Activated naive CD4-positive, alpha-beta T cell treated with anti-CD3 and anti-CD28 coated beads, Interleukin-2, amount 10 ng/mL, durations not matched to agents 7 days and 5 days (primary cell): ENCODE data around the gene SCP2D1.

ENCODE experiments used
- CTCF ChIA-PET: fragments of 350-600 bp; sonication (Branson Sonifier 250); formaldehyde crosslinking; loops from one replicate; lab custom pipeline; 2021; ENCODE audit warnings: antibody characterized with exemption; lab: Charles Lee
- DNase-seq: peaks from one replicate; pipeline ENCODE4 v3.0.0-alpha.2; 2020
- H3K27ac Mint-ChIP-seq: one replicate; pipeline ENCODE4 v1.8.0; 2021; ENCODE audit warnings: mild to moderate bottlenecking, moderate library complexity, mixed read lengths
- H3K27me3 Mint-ChIP-seq: one replicate; pipeline ENCODE4 v1.8.0; 2021; ENCODE audit warnings: mild to moderate bottlenecking, mixed read lengths
- H3K36me3 Mint-ChIP-seq: one replicate; pipeline ENCODE4 v1.8.0; 2021; ENCODE audit warnings: mixed read lengths
- H3K4me1 Mint-ChIP-seq: one replicate; pipeline ENCODE4 v1.8.0; 2021; ENCODE audit warnings: mixed read lengths
- H3K4me3 Mint-ChIP-seq: one replicate; pipeline ENCODE4 v1.8.0; 2021; ENCODE audit warnings: mild to moderate bottlenecking, moderate library complexity, mixed read lengths
- H3K9me3 Mint-ChIP-seq: one replicate; pipeline ENCODE4 v1.8.0; 2021; ENCODE audit warnings: mixed read lengths

The SCP2D1 gene

DNA sequence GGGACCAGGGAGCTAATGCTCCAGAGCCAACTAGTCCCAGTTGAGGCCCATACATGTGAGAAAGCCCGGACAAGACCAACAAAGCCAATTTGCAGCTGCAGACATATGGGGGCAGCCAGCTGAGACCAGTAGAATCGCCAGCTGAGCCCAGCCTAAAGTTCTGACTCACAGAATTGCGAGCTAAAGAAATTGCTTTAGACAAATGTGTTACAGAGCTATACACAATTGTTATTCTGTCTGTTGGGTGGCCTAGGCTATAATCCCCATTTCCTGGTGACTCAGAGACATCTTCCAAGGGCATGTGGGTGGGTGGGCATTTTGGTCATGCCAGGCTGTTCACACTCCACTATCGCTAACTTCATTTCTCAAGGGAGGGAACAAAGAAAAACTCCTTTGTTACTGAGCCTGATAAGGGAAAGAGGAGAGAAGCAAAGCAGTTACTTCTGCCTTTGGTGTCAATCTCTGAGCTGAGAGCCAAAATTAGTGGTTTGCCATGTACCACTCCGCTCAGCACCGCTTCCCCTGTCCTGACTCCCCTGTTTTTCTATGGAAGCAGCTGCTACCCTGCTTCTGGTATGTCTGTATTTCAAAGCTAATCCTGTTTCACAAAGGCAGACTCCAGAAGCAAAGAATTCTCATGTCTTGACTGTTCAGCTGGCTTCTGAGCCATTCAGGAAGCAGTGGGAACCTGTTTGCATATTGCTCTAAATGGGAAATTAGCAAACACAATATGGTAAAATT, 26.1 kb downstream of the SCP2D1 start:
- no peaks in the 10 kb centered on the region for H3K27me3 Mint-ChIP-seq
- H3K36me3 Mint-ChIP-seq = no peaks in the 10 kb centered on the region
- no peak for DNase-seq
- H3K4me3 Mint-ChIP-seq = no peak overlapping the region
- H3K27ac Mint-ChIP-seq = no peak overlapping the region
- CTCF ChIA-PET = no interaction called here
- no peaks in the 10 kb centered on the region for H3K4me1 Mint-ChIP-seq
- H3K9me3 Mint-ChIP-seq = no peaks in the 10 kb centered on the region

DNA sequence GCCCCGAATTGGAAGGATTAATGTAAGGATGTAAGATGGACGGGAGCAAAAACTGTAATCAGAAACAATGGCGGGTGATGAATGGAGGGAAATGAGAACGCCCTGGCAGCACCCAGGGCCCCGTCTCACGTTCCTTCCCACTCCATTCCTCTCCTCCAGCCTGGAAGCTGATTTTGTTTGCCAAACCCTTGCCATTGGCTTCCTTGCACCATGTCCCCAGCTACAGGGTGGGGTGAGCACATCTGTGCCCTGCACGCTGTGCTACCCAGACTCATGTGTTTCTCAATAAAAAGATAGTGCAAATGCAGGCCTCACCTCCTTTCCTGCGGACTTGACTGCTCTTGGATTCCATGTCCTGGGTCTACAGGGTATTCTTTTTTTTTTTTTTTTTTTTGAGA, 26.7 kb downstream of the SCP2D1 start:
- H3K27me3 Mint-ChIP-seq = no peaks in the 10 kb centered on the region
- no peaks in the 10 kb centered on the region for H3K4me1 Mint-ChIP-seq
- no peaks in the 10 kb centered on the region for H3K9me3 Mint-ChIP-seq
- DNase-seq = no peak
- CTCF ChIA-PET = no interaction called here
- H3K36me3 Mint-ChIP-seq = no peaks in the 10 kb centered on the region
- no peak overlapping the region for H3K27ac Mint-ChIP-seq
- H3K4me3 Mint-ChIP-seq = no peak overlapping the region

DNA sequence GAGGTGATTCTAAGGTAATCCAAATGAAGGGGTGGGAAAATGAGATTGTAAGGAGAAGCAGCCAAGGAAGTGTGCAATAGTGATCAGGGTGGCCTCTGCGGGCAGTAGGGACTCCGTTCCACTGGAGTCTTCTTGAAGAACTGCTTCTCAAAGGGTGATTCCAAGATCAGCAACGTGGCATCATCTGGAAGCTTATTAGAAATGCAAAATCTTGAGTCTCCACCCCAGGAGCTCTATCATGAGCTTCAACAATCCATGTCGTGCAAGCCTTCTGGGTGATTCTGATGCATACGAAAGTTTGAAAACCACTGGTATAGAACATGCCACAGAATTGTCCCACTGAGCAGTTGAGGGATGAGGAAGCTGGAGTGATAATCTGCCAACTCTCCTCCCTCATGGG, 31.4 kb downstream of the SCP2D1 start:
- Mint-ChIP-seq H3K27me3 (no peaks in the 10 kb centered on the region), H3K4me1 (no peaks in the 10 kb centered on the region), H3K36me3 (no peaks in the 10 kb centered on the region), H3K4me3 (no peak overlapping the region), H3K27ac (no peak overlapping the region), H3K9me3 (no peaks in the 10 kb centered on the region)
- no peak for DNase-seq
- CTCF ChIA-PET = no interaction called here

DNA sequence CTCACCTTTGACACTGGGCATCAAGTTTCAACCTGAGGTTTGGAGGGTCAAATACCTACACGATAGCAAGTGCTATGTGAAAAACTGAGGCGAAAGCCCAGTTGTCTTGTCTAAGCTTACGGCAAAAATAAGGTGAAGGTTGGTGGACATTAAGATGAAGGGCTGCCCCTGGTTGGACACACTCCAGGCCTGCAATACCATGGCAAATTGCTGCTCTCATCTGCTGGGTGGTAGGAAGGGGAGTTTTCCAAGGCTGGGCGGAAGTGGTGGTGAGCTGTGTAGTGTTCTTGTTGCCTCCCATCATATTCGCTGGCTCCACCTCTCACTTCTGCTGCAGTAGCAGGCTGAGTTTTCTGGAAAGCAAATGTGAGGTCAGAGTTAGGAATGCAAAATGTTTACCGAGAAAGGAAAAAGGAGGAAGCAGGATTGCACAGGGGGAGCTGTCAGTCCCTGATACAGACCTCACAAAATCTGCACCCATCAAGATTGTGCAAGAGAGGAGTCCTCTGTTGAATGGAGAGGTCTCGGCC, 33.7 kb downstream of the SCP2D1 start:
- no peak overlapping the region for H3K4me3 Mint-ChIP-seq
- no peaks in the 10 kb centered on the region for H3K4me1 Mint-ChIP-seq
- DNase-seq = no peak
- CTCF ChIA-PET = no interaction called here
- no peak overlapping the region for H3K27ac Mint-ChIP-seq
- no peaks in the 10 kb centered on the region for H3K36me3 Mint-ChIP-seq
- no peaks in the 10 kb centered on the region for H3K27me3 Mint-ChIP-seq
- H3K9me3 Mint-ChIP-seq = no peaks in the 10 kb centered on the region

DNA sequence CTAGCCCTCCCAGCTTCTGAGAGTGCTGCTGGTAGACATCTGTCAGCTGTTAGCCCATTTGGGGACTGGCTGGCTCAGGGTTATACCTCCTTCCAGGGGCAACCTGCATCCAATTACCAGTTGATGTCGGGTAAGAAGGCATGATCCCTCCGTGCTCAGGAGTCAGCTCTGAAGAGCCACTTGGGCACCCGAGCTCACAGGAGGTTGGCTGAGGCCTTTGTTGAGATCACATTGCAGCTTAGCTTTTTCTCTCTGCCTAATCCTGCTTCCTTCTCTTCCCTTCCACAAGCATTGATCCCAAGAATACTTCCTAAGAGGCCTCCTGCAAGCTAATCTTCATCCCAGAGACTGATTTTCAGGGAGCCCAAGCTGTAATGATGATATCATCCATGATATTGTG, 35.5 kb downstream of the SCP2D1 start:
- H3K4me1 Mint-ChIP-seq = no peaks in the 10 kb centered on the region
- no peak overlapping the region for H3K4me3 Mint-ChIP-seq
- no peak for DNase-seq
- no peak overlapping the region for H3K27ac Mint-ChIP-seq
- no peaks in the 10 kb centered on the region for H3K9me3 Mint-ChIP-seq
- CTCF ChIA-PET = no interaction called here
- H3K36me3 Mint-ChIP-seq = no peaks in the 10 kb centered on the region
- no peaks in the 10 kb centered on the region for H3K27me3 Mint-ChIP-seq

DNA sequence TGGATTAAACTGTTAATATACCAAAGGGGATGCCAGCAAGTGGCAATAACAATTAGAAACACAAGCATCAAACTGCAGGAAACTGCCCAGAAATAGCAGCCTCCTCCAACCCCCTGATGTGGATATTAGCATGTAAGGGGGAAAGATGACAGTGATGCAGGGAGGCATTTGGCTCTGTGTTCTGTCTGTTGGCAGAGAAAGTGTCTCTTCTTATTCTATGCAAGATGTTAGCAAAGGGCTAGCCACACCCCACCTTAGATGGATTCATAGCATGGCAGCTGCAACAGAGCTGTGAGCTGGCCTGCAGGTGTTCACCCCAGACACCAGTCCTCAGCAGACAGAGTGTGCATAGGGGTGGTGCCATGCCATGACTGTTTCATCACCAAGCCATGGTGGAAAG, 38.0 kb downstream of the SCP2D1 start:
- no peak overlapping the region for H3K27ac Mint-ChIP-seq
- no peaks in the 10 kb centered on the region for H3K36me3 Mint-ChIP-seq
- no peaks in the 10 kb centered on the region for H3K9me3 Mint-ChIP-seq
- no peak for DNase-seq
- H3K4me3 Mint-ChIP-seq = no peak overlapping the region
- H3K4me1 Mint-ChIP-seq = no peaks in the 10 kb centered on the region
- CTCF ChIA-PET = no interaction called here
- H3K27me3 Mint-ChIP-seq = no peaks in the 10 kb centered on the region

DNA sequence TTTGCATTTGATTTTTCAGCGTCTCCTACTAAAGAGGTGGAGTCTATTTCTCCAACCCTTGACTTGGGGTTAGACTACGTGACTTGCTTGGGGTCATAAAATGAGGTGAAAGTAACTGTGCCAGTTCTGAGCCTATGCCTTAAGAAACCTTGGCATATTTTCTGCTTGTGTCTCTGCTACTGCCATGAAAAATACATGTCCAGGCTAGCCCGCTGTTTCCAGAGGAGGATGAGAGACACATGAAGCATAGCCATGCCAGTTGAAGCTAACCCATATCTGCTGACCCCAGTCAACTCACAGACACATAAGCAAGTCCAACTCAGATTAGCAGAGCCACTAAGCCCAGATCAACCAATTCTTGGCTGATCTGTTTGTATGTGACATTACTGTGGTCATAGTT, 38.7 kb downstream of the SCP2D1 start:
- H3K36me3 Mint-ChIP-seq = no peaks in the 10 kb centered on the region
- no peak overlapping the region for H3K4me3 Mint-ChIP-seq
- CTCF ChIA-PET = no interaction called here
- H3K4me1 Mint-ChIP-seq = no peaks in the 10 kb centered on the region
- DNase-seq = no peak
- no peak overlapping the region for H3K27ac Mint-ChIP-seq
- no peaks in the 10 kb centered on the region for H3K27me3 Mint-ChIP-seq
- H3K9me3 Mint-ChIP-seq = no peaks in the 10 kb centered on the region

DNA sequence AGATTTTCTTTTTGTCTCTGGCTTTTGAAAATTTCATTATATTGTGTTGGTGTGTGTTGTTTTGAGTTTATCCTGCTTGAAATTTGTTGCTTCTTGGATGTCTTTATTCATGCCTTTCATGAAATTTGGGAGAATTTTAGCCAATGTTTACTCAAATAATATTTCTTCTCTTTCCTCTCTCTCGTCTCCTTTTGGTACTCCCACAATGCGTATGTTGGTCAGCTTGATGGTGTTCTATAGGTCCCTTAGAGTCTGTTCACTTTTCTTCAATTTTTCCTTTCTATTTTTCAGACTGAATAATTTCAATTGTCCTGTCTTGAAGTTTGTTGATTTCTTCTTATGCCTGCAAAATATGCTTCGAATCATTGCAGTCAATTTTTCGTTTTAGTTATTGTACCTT, 39.6 kb downstream of the SCP2D1 start:
- Mint-ChIP-seq H3K36me3 (no peaks in the 10 kb centered on the region), H3K27me3 (no peaks in the 10 kb centered on the region), H3K9me3 (no peaks in the 10 kb centered on the region), H3K27ac (no peak overlapping the region), H3K4me3 (no peak overlapping the region), H3K4me1 (no peaks in the 10 kb centered on the region)
- CTCF ChIA-PET = no interaction called here
- no peak for DNase-seq

DNA sequence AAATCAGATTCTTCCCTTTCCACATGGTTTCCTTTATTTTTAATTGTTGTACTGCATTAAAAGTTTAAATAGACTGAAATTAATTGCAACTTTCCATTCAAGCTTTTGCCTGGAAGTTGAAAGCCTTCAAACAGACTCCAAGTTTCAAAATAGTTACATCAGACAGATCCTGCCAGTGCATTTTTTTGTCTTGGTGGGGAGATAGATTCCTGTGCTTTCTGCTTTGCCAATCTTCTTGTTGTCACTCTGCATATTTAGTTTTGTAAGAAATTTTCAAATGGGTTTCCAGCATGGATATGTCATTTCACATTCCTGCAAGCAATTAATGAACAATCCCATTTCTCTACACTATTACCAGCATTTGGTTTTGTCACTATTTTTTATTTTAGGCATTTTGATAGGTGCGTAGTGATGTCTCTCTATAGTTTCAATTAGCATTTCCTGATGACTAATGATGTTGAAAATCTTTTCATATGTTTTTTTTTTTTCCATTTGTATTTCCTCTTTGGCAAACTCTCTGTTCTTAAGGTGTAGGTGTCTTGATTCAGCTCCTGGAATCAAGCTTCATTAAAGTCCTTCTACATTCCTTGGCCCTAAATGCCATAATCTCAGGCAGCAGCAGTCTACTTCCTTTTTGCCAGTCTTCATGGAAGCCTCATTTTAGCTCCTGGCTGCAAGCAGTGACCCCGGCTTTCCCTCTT, 40.5 kb downstream of the SCP2D1 start:
- H3K4me1 Mint-ChIP-seq = no peaks in the 10 kb centered on the region
- H3K9me3 Mint-ChIP-seq = no peaks in the 10 kb centered on the region
- DNase-seq = no peak
- CTCF ChIA-PET = no interaction called here
- H3K4me3 Mint-ChIP-seq = no peak overlapping the region
- H3K36me3 Mint-ChIP-seq = no peaks in the 10 kb centered on the region
- no peak overlapping the region for H3K27ac Mint-ChIP-seq
- no peaks in the 10 kb centered on the region for H3K27me3 Mint-ChIP-seq

DNA sequence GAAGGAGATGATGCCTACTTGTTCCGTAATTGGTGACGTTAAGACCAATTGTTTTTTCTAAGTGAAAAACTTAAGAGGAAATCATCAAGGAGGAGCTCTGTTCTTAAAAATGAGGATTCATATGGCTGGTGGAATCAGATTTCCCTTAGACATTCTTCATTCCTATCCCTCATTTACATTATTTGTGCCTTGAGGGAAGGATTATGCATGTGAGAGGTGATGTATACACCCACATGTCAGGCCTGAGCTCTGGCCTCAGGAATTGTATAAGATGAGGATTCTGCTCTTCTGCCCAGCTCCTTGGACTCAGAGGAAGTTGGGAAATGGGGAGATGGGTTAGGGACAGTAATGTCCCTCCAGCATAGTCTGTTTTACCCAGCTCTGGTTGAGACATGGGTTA, 42.3 kb downstream of the SCP2D1 start:
- CTCF ChIA-PET = no interaction called here
- no peaks in the 10 kb centered on the region for H3K4me1 Mint-ChIP-seq
- H3K27me3 Mint-ChIP-seq = no peaks in the 10 kb centered on the region
- DNase-seq = no peak
- peaks cover 4% of the 10 kb centered on the region for H3K9me3 Mint-ChIP-seq
- H3K36me3 Mint-ChIP-seq = no peaks in the 10 kb centered on the region
- no peak overlapping the region for H3K27ac Mint-ChIP-seq
- no peak overlapping the region for H3K4me3 Mint-ChIP-seq

DNA sequence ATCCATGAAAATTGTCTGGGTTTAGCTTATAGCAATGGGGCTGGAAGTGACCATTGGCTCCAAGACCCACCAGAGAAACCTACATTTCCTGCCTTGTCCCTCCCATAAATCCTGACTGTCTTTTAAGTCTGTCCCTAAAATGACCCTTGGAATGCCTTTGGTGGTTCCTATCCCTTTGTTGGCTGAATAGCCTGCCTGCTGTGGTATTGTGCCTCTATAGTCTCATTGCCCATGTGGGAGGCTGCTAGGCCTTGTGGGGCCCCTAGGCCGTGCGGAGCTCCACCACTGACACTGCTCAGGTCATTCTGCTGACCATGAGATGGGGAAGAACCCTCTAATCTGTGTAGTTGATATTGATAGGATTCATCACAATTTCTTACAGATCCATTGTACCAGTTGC, 43.3 kb downstream of the SCP2D1 start:
- Mint-ChIP-seq H3K4me3 (no peak overlapping the region), H3K27me3 (no peaks in the 10 kb centered on the region), H3K9me3 (peaks cover 4% of the 10 kb centered on the region)

DNA sequence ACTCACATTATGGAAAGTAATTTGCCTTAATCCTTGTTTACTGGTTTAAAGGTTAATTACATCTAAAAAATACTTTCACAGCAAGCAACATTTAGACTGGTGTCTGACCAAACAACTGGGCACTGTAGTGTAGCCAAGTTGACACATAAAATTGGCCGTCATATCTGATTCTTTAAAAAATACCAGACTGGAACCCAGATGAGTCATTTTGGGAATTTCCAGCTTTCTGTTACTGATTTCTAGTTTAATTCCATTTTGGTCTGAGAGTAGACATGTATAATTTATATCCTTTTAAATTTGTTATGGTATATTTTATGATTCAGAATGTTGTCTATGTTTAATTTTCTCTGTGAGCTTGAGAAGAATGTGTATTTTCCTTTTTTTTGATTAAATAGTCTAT, 44.1 kb downstream of the SCP2D1 start:
- no peaks in the 10 kb centered on the region for H3K4me1 Mint-ChIP-seq
- CTCF ChIA-PET = no interaction called here
- H3K9me3 Mint-ChIP-seq = peaks cover 4% of the 10 kb centered on the region
- H3K27ac Mint-ChIP-seq = no peak overlapping the region
- no peaks in the 10 kb centered on the region for H3K27me3 Mint-ChIP-seq
- no peak for DNase-seq
- H3K36me3 Mint-ChIP-seq = no peaks in the 10 kb centered on the region
- no peak overlapping the region for H3K4me3 Mint-ChIP-seq

More for the DNA sequence above, 43.3 kb downstream of the SCP2D1 start:
- DNase-seq = no peak
- no peaks in the 10 kb centered on the region for H3K36me3 Mint-ChIP-seq
- CTCF ChIA-PET = no interaction called here
- H3K4me1 Mint-ChIP-seq = no peaks in the 10 kb centered on the region
- H3K27ac Mint-ChIP-seq = no peak overlapping the region

DNA sequence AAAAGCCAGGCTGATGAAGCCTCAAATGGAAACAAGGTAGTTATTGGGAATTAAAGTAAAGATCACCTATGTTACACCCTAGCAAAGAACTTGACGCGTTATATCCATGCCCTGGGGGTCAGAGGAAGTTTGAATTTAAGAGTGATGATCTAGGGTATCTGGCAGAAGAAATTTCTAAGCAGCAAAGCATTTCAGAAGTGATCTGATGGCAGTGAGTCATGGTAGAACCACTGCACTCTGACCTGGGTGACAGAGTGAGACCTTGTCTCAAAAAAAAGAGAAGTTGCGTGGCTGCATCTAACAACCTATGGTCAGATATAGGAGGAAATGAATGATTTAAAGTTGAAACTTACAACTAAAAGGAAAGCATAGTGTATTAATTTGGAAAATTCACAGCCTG, 45.2 kb downstream of the SCP2D1 start:
- no peaks in the 10 kb centered on the region for H3K4me1 Mint-ChIP-seq
- peaks cover 4% of the 10 kb centered on the region for H3K9me3 Mint-ChIP-seq
- no peaks in the 10 kb centered on the region for H3K36me3 Mint-ChIP-seq
- H3K4me3 Mint-ChIP-seq = no peak overlapping the region
- CTCF ChIA-PET = no interaction called here
- H3K27me3 Mint-ChIP-seq = no peaks in the 10 kb centered on the region
- DNase-seq = no peak
- no peak overlapping the region for H3K27ac Mint-ChIP-seq
